ENCODE data around the gene CSTPP1.

The CSTPP1 gene

GRCh38 chr11:47055534-47055933, 119.0 kb downstream of the CSTPP1 start:
- H4K20me1 ChIP-seq (ENCODE audit: insufficient read depth, low read length): no peaks in the 10 kb centered on the region
- no peaks in the 10 kb centered on the region for H3K79me2 ChIP-seq (ENCODE audit: insufficient read depth, low read length)
- no peak overlapping the region for H3K27ac ChIP-seq (ENCODE audit: low read depth, low read length, poor library complexity, severe bottlenecking)
- no peaks in the 10 kb centered on the region for H3K9me2 ChIP-seq (ENCODE audit: low read depth, low read length)
- H3F3A ChIP-seq (ENCODE audit: insufficient read depth, low read length): no peaks in the 10 kb centered on the region
- H3K4me2 ChIP-seq (ENCODE audit: low read length): no peak overlapping the region
- H3K9me3 ChIP-seq (ENCODE audit: low read length): no peaks in the 10 kb centered on the region
- H3K4me1 ChIP-seq (ENCODE audit: insufficient read depth, low read length, severe bottlenecking): peaks cover 2% of the 10 kb centered on the region
- no peak overlapping the region for H2AFZ ChIP-seq (ENCODE audit: low read length)
- no peak overlapping the region for H3K9ac ChIP-seq (ENCODE audit: low read length)
- no peak overlapping the region for H3K4me3 ChIP-seq (ENCODE audit: low read depth, low read length, poor library complexity, severe bottlenecking)
- TF ChIP-seq, protein P1, sequence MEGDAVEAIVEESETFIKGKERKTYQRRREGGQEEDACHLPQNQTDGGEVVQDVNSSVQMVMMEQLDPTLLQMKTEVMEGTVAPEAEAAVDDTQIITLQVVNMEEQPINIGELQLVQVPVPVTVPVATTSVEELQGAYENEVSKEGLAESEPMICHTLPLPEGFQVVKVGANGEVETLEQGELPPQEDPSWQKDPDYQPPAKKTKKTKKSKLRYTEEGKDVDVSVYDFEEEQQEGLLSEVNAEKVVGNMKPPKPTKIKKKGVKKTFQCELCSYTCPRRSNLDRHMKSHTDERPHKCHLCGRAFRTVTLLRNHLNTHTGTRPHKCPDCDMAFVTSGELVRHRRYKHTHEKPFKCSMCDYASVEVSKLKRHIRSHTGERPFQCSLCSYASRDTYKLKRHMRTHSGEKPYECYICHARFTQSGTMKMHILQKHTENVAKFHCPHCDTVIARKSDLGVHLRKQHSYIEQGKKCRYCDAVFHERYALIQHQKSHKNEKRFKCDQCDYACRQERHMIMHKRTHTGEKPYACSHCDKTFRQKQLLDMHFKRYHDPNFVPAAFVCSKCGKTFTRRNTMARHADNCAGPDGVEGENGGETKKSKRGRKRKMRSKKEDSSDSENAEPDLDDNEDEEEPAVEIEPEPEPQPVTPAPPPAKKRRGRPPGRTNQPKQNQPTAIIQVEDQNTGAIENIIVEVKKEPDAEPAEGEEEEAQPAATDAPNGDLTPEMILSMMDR (IDR thresholded peaks at IDR 0.05; ENCODE audit: low read length): no peak
- TF ChIP-seq EZH2 (IDR thresholded peaks at IDR 0.05; ENCODE audit: borderline replicate concordance, low read length): no peak
- no peaks in the 10 kb centered on the region; the same call in none of the 2 replicates for H3K36me3 ChIP-seq (ENCODE audit: insufficient read depth, low read length)
- H3K27me3 ChIP-seq (ENCODE audit: insufficient read depth, low read length): no peaks in the 10 kb centered on the region

DNA sequence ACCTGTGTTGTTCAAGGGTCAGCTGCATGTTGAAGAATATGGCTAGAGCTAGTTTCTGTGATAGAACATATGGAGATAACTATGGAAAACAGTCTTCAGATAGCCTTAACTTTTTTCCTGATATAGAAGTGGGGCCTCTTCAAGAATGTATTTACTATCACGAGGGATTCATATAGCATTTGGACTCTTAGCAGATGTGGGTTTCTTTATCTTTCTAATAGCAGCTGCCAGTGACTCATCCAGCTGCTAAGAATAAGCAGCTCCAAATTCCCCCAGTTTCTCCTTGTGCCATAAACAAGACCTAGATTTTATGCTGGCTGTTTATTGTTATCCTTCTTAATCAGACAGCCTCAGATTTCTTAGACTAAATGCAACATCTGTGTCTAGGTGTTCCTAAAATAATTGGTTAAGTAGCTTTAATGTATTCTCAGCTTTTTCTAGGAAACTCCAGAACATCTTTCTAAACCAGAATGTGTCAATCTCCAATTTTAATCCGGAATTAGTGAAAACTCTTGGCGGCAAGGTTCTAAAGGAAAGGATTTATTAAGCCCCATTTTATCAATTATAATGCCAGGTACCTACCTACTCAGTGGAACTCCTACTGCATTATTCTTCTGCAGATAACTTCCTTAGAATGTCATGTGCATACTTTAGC, 119.8 kb downstream of the CSTPP1 start:
- Histone ChIP-seq H3K36me3 (ENCODE audit: insufficient read depth, low read length) (no peaks in the 10 kb centered on the region; the same call in none of the 2 replicates), H3K4me2 (ENCODE audit: low read length) (no peak overlapping the region), H3K79me2 (ENCODE audit: insufficient read depth, low read length) (no peaks in the 10 kb centered on the region), H2AFZ (ENCODE audit: low read length) (no peak overlapping the region), H3F3A (ENCODE audit: insufficient read depth, low read length) (no peaks in the 10 kb centered on the region), H3K4me3 (ENCODE audit: low read depth, low read length, poor library complexity, severe bottlenecking) (no peak overlapping the region), H3K27me3 (ENCODE audit: insufficient read depth, low read length) (no peaks in the 10 kb centered on the region), H3K4me1 (ENCODE audit: insufficient read depth, low read length, severe bottlenecking) (peaks cover 8% of the 10 kb centered on the region), H4K20me1 (ENCODE audit: insufficient read depth, low read length) (no peaks in the 10 kb centered on the region), H3K9me3 (ENCODE audit: low read length) (no peaks in the 10 kb centered on the region), H3K9me2 (ENCODE audit: low read depth, low read length) (no peaks in the 10 kb centered on the region), H3K9ac (ENCODE audit: low read length) (no peak overlapping the region), H3K27ac (ENCODE audit: low read depth, low read length, poor library complexity, severe bottlenecking) (no peak overlapping the region)
- TF ChIP-seq, protein P1 (IDR thresholded peaks at IDR 0.05; ENCODE audit: low read length): no peak
- no peak for TF ChIP-seq EZH2 (IDR thresholded peaks at IDR 0.05; ENCODE audit: borderline replicate concordance, low read length)

- H4K20me1 ChIP-seq (ENCODE audit: insufficient read depth, low read length): no peaks in the 10 kb centered on the region
- no peaks in the 10 kb centered on the region; the same call in none of the 2 replicates for H3K36me3 ChIP-seq (ENCODE audit: insufficient read depth, low read length)
- TF ChIP-seq, protein P1 (IDR thresholded peaks at IDR 0.05; ENCODE audit: low read length): no peak
- TF ChIP-seq EZH2 (IDR thresholded peaks at IDR 0.05; ENCODE audit: borderline replicate concordance, low read length): no peak
- no peaks in the 10 kb centered on the region for H3F3A ChIP-seq (ENCODE audit: insufficient read depth, low read length)
- H3K4me3 ChIP-seq (ENCODE audit: low read depth, low read length, poor library complexity, severe bottlenecking): no peak overlapping the region
- H3K9me2 ChIP-seq (ENCODE audit: low read depth, low read length): no peaks in the 10 kb centered on the region
- H3K9ac ChIP-seq (ENCODE audit: low read length): no peak overlapping the region
- H3K4me2 ChIP-seq (ENCODE audit: low read length): no peak overlapping the region
- H2AFZ ChIP-seq (ENCODE audit: low read length): no peak overlapping the region
- no peaks in the 10 kb centered on the region for H3K79me2 ChIP-seq (ENCODE audit: insufficient read depth, low read length)
- H3K4me1 ChIP-seq (ENCODE audit: insufficient read depth, low read length, severe bottlenecking): peaks cover 8% of the 10 kb centered on the region
- H3K9me3 ChIP-seq (ENCODE audit: low read length): no peaks in the 10 kb centered on the region
- H3K27me3 ChIP-seq (ENCODE audit: insufficient read depth, low read length): no peaks in the 10 kb centered on the region
- no peak overlapping the region for H3K27ac ChIP-seq (ENCODE audit: low read depth, low read length, poor library complexity, severe bottlenecking)
Observed at GRCh38 chr11:47057365-47057764, 120.8 kb downstream of the CSTPP1 start.

All from OCI-LY1 (cell line).